Measurements from ENCODE around the gene PRKCB. TPM values are rescaled to one million over a fixed set of nuclear protein-coding genes. Genes with fewer than 3 reads are reported as not detected.
"Not testable (repeated sequence)": the region's sequence is repeated elsewhere in the genome, so short reads cannot be mapped to it uniquely, and the experiment has no call there.

PRKCB gene
- total RNA-seq, 1 donor from 2014 or later = 1.0 TPM

DNA sequence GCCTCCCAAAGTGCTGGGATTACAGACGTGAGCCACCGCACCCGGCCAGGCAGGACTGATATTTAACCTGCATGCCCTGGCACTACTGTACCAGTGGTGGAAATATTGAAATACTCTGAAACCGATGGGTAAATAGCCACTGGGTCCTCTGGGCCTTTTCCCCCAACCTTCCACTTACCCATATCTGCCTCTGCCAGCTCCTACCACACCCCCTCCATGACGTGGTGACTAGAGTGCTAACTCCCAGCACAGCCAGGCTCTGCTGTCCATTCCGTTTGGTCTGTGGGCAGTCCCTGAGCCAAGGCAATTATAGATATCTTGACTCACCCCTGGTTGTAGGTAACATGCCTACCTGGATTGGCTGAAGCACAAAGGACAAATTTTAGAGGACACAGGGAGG, 187.8 kb downstream of the PRKCB start:
- Histone ChIP-seq H3K9me3 (ENCODE audit: control insufficient read depth in 3 of 3, low read length in 3 of 3) (peaks cover 0 to 3% (median 0%) of the 10 kb centered on the region in 3 donors), H3K36me3 (ENCODE audit: control insufficient read depth in 3 of 3, insufficient read depth in 3 of 3, low read length in 3 of 3) (no peaks in the 10 kb centered on the region), H3K4me3 (ENCODE audit: low read length in 3 of 3) (no peak overlapping the region), H3K4me1 (ENCODE audit: control insufficient read depth in 3 of 3, insufficient read depth in 3 of 3, low read length in 3 of 3) (no peaks in the 10 kb centered on the region), H3K9ac (ENCODE audit: low read depth in 1 of 3, low read length in 3 of 3) (no peak overlapping the region), H3K27ac (ENCODE audit: low read depth, low read length) (no peak overlapping the region), H3K27me3 (ENCODE audit: control insufficient read depth in 3 of 3, insufficient read depth in 3 of 3, low read length in 3 of 3) (peaks cover 0 to 3% (median 0%) of the 10 kb centered on the region in 3 donors)

DNA sequence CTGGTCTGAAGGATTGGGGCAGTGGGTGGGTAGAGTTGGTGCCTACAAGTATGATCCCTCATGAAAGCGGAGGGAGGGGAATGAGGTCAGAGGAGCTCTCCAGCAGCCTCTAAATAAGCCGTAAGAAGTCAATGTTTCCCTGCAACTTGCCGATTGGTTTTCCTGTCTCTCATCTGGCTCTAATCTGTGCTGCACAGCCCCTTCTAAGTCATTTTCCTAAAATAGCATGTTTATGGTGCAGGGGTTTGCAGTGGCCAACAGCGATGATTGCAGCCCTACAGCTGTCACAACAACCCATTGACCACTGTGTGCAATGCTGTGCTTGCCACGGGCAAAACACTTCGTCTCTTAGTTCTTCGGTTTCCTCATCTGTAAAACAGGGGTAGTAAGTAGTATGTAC, 189.2 kb downstream of the PRKCB start:
- H3K9me3 ChIP-seq (ENCODE audit: control insufficient read depth in 3 of 3, low read length in 3 of 3) = peaks cover 0 to 3% (median 0%) of the 10 kb centered on the region in 3 donors
- no peaks in the 10 kb centered on the region for H3K36me3 ChIP-seq (ENCODE audit: control insufficient read depth in 3 of 3, insufficient read depth in 3 of 3, low read length in 3 of 3)
- H3K27ac ChIP-seq (ENCODE audit: low read depth, low read length) = no peak overlapping the region
- no peaks in the 10 kb centered on the region for H3K4me1 ChIP-seq (ENCODE audit: control insufficient read depth in 3 of 3, insufficient read depth in 3 of 3, low read length in 3 of 3)
- H3K4me3 ChIP-seq (ENCODE audit: low read length in 3 of 3) = no peak overlapping the region
- no peak overlapping the region for H3K9ac ChIP-seq (ENCODE audit: low read depth in 1 of 3, low read length in 3 of 3)
- H3K27me3 ChIP-seq (ENCODE audit: control insufficient read depth in 3 of 3, insufficient read depth in 3 of 3, low read length in 3 of 3) = peaks cover 0 to 3% (median 0%) of the 10 kb centered on the region in 3 donors

GRCh38 chr16:24027466-24027865, 191.7 kb downstream of the PRKCB start:
- no peaks in the 10 kb centered on the region for H3K36me3 ChIP-seq (ENCODE audit: control insufficient read depth in 3 of 3, insufficient read depth in 3 of 3, low read length in 3 of 3)
- peaks cover 0 to 3% (median 0%) of the 10 kb centered on the region in 3 donors for H3K27me3 ChIP-seq (ENCODE audit: control insufficient read depth in 3 of 3, insufficient read depth in 3 of 3, low read length in 3 of 3)
- H3K4me3 ChIP-seq (ENCODE audit: low read length in 3 of 3) = no peak overlapping the region
- H3K27ac ChIP-seq (ENCODE audit: low read depth, low read length) = no peak overlapping the region
- no peak overlapping the region for H3K9ac ChIP-seq (ENCODE audit: low read depth in 1 of 3, low read length in 3 of 3)
- H3K9me3 ChIP-seq (ENCODE audit: control insufficient read depth in 3 of 3, low read length in 3 of 3) = peaks cover 0 to 3% (median 0%) of the 10 kb centered on the region in 3 donors
- no peaks in the 10 kb centered on the region for H3K4me1 ChIP-seq (ENCODE audit: control insufficient read depth in 3 of 3, insufficient read depth in 3 of 3, low read length in 3 of 3)

GRCh38 chr16:24029841-24030240, 194.1 kb downstream of the PRKCB start:
- not testable (repeated sequence) for H3K4me1 ChIP-seq (ENCODE audit: control insufficient read depth in 3 of 3, insufficient read depth in 3 of 3, low read length in 3 of 3); H3K9me3 ChIP-seq (ENCODE audit: control insufficient read depth in 3 of 3, low read length in 3 of 3); H3K27ac ChIP-seq (ENCODE audit: low read depth, low read length); H3K27me3 ChIP-seq (ENCODE audit: control insufficient read depth in 3 of 3, insufficient read depth in 3 of 3, low read length in 3 of 3); H3K4me3 ChIP-seq (ENCODE audit: low read length in 3 of 3); H3K9ac ChIP-seq (ENCODE audit: low read depth in 1 of 3, low read length in 3 of 3); H3K36me3 ChIP-seq (ENCODE audit: control insufficient read depth in 3 of 3, insufficient read depth in 3 of 3, low read length in 3 of 3)

DNA sequence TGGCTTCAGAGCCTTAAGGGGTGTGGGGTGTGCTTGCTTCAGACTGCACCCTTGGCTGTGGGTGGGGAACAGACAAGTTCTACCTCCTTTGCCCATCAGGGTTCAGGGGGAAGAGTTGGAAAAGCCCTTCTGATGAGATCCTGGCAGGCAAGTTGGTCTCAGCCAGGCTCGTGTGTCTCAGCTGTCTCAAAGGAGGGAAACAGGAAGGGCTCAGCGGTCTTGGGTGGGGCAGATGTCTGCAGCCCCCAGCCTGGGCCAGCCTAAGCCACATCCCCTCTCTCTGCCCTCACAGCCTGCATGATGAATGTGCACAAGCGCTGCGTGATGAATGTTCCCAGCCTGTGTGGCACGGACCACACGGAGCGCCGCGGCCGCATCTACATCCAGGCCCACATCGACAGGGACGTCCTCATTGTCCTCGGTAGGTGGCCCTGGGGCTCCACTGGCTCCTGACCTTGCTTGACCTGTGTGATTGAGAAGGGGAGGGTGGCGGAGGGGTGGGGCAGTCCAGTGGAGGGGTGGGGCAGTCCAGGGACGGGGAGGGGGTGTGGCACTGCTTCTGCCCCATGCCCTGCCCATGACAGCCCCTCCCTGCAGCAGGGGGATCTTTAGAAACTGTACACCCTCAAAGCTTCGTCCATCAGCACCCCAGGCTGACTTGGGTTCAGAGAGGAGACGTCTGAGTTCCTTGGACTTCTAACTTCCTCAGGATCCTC, 199.5 kb downstream of the PRKCB start:
- peaks cover 0 to 4% (median 3%) of the 10 kb centered on the region in 3 donors for H3K27me3 ChIP-seq (ENCODE audit: control insufficient read depth in 3 of 3, insufficient read depth in 3 of 3, low read length in 3 of 3)
- no peak overlapping the region for H3K4me3 ChIP-seq (ENCODE audit: low read length in 3 of 3)
- no peak overlapping the region for H3K9ac ChIP-seq (ENCODE audit: low read depth in 1 of 3, low read length in 3 of 3)
- H3K36me3 ChIP-seq (ENCODE audit: control insufficient read depth in 3 of 3, insufficient read depth in 3 of 3, low read length in 3 of 3) = no peaks in the 10 kb centered on the region
- H3K9me3 ChIP-seq (ENCODE audit: control insufficient read depth in 3 of 3, low read length in 3 of 3) = peaks cover 0 to 2% (median 0%) of the 10 kb centered on the region in 3 donors
- no peak overlapping the region for H3K27ac ChIP-seq (ENCODE audit: low read depth, low read length)
- no peaks in the 10 kb centered on the region for H3K4me1 ChIP-seq (ENCODE audit: control insufficient read depth in 3 of 3, insufficient read depth in 3 of 3, low read length in 3 of 3)

- peaks cover 0 to 4% (median 3%) of the 10 kb centered on the region in 3 donors for H3K27me3 ChIP-seq (ENCODE audit: control insufficient read depth in 3 of 3, insufficient read depth in 3 of 3, low read length in 3 of 3)
- no peak overlapping the region for H3K4me3 ChIP-seq (ENCODE audit: low read length in 3 of 3)
- no peak overlapping the region for H3K9ac ChIP-seq (ENCODE audit: low read depth in 1 of 3, low read length in 3 of 3)
These were observed 200.3 kb downstream of the PRKCB start for GRCh38 chr16:24036038-24036543.

DNA sequence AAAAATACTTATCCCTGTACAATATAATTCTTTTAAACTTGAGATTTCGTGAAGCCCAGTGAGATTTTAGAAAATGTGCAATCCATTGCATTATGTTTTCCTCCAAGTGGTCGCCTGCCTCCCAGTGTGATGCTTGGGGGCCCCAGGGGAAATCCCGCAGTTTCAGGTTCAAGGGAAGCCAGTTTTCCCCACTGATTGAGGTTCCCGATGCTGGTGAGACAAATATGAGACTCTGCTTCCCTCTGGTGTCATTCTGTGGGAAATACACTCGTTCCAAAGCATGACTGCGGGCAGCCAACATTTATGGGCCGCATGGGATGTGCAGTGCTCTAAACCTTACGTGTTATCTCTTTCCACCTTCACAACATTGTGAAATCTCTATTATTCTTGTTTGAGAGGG, 200.8 kb downstream of the PRKCB start:
- no peaks in the 10 kb centered on the region for H3K4me1 ChIP-seq (ENCODE audit: control insufficient read depth in 3 of 3, insufficient read depth in 3 of 3, low read length in 3 of 3)
- H3K9ac ChIP-seq (ENCODE audit: low read depth in 1 of 3, low read length in 3 of 3) = no peak overlapping the region
- H3K36me3 ChIP-seq (ENCODE audit: control insufficient read depth in 3 of 3, insufficient read depth in 3 of 3, low read length in 3 of 3) = no peaks in the 10 kb centered on the region
- H3K27ac ChIP-seq (ENCODE audit: low read depth, low read length) = no peak overlapping the region
- H3K9me3 ChIP-seq (ENCODE audit: control insufficient read depth in 3 of 3, low read length in 3 of 3) = peaks cover 0 to 2% (median 0%) of the 10 kb centered on the region in 3 donors
- peaks cover 0 to 4% (median 3%) of the 10 kb centered on the region in 3 donors for H3K27me3 ChIP-seq (ENCODE audit: control insufficient read depth in 3 of 3, insufficient read depth in 3 of 3, low read length in 3 of 3)
- H3K4me3 ChIP-seq (ENCODE audit: low read length in 3 of 3) = no peak overlapping the region

More at GRCh38 chr16:24036038-24036543, 200.3 kb downstream of the PRKCB start:
- peaks cover 0 to 2% (median 0%) of the 10 kb centered on the region in 3 donors for H3K9me3 ChIP-seq (ENCODE audit: control insufficient read depth in 3 of 3, low read length in 3 of 3)
- H3K4me1 ChIP-seq (ENCODE audit: control insufficient read depth in 3 of 3, insufficient read depth in 3 of 3, low read length in 3 of 3) = no peaks in the 10 kb centered on the region
- no peaks in the 10 kb centered on the region for H3K36me3 ChIP-seq (ENCODE audit: control insufficient read depth in 3 of 3, insufficient read depth in 3 of 3, low read length in 3 of 3)
- no peak overlapping the region for H3K27ac ChIP-seq (ENCODE audit: low read depth, low read length)

DNA sequence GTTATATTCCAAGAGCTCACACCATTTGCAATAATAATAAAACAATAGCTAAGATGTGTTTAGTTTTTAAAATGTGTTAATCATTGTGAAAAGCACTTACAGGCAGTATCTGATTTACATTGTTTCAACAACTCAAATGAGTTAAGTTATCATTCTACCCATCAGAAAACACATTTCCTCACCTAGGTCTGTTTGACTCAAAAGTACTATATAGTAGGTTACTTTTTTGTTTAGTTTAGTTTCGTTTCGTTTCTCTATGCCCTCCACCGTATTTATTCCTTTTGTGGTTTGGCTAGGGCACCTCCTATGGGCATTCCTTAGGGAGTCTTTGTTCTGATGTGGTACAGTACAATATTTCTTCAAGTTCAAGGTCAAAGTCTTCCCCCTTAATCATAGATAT, 201.6 kb downstream of the PRKCB start:
- H3K27me3 ChIP-seq (ENCODE audit: control insufficient read depth in 3 of 3, insufficient read depth in 3 of 3, low read length in 3 of 3) = peaks cover 0 to 4% (median 3%) of the 10 kb centered on the region in 3 donors
- no peak overlapping the region for H3K4me3 ChIP-seq (ENCODE audit: low read length in 3 of 3)

GRCh38 chr16:24041834-24042631, 206.2 kb downstream of the PRKCB start:
- no peaks in the 10 kb centered on the region for H3K9me3 ChIP-seq (ENCODE audit: control insufficient read depth in 3 of 3, low read length in 3 of 3)

More for the DNA sequence above, 201.6 kb downstream of the PRKCB start:
- Histone ChIP-seq H3K4me1 (ENCODE audit: control insufficient read depth in 3 of 3, insufficient read depth in 3 of 3, low read length in 3 of 3) (no peaks in the 10 kb centered on the region), H3K9ac (ENCODE audit: low read depth in 1 of 3, low read length in 3 of 3) (no peak overlapping the region), H3K27ac (ENCODE audit: low read depth, low read length) (no peak overlapping the region), H3K36me3 (ENCODE audit: control insufficient read depth in 3 of 3, insufficient read depth in 3 of 3, low read length in 3 of 3) (no peaks in the 10 kb centered on the region), H3K9me3 (ENCODE audit: control insufficient read depth in 3 of 3, low read length in 3 of 3) (peaks cover 0 to 2% (median 0%) of the 10 kb centered on the region in 3 donors)

GRCh38 chr16:24044467-24044866, 208.7 kb downstream of the PRKCB start:
- H3K27ac ChIP-seq (ENCODE audit: low read depth, low read length) = no peak overlapping the region
- no peak overlapping the region for H3K9ac ChIP-seq (ENCODE audit: low read depth in 1 of 3, low read length in 3 of 3)
- no peaks in the 10 kb centered on the region for H3K36me3 ChIP-seq (ENCODE audit: control insufficient read depth in 3 of 3, insufficient read depth in 3 of 3, low read length in 3 of 3)
- no peaks in the 10 kb centered on the region for H3K4me1 ChIP-seq (ENCODE audit: control insufficient read depth in 3 of 3, insufficient read depth in 3 of 3, low read length in 3 of 3)
- H3K27me3 ChIP-seq (ENCODE audit: control insufficient read depth in 3 of 3, insufficient read depth in 3 of 3, low read length in 3 of 3) = peaks cover 0 to 2% (median 0%) of the 10 kb centered on the region in 3 donors
- no peaks in the 10 kb centered on the region for H3K9me3 ChIP-seq (ENCODE audit: control insufficient read depth in 3 of 3, low read length in 3 of 3)
- no peak overlapping the region for H3K4me3 ChIP-seq (ENCODE audit: low read length in 3 of 3)

More at GRCh38 chr16:24041834-24042631, 206.2 kb downstream of the PRKCB start:
- H3K27ac ChIP-seq (ENCODE audit: low read depth, low read length) = no peak overlapping the region
- H3K9ac ChIP-seq (ENCODE audit: low read depth in 1 of 3, low read length in 3 of 3) = no peak overlapping the region
- H3K4me1 ChIP-seq (ENCODE audit: control insufficient read depth in 3 of 3, insufficient read depth in 3 of 3, low read length in 3 of 3) = no peaks in the 10 kb centered on the region
- H3K4me3 ChIP-seq (ENCODE audit: low read length in 3 of 3) = no peak overlapping the region
- no peaks in the 10 kb centered on the region for H3K36me3 ChIP-seq (ENCODE audit: control insufficient read depth in 3 of 3, insufficient read depth in 3 of 3, low read length in 3 of 3)
- H3K27me3 ChIP-seq (ENCODE audit: control insufficient read depth in 3 of 3, insufficient read depth in 3 of 3, low read length in 3 of 3) = peaks cover 0 to 4% (median 0%) of the 10 kb centered on the region in 3 donors
